HG03159 (cell line): Measurements from ENCODE around the gene UNC13A.
A peak's percentile ranks its signal among the peaks of the same experiment; 100 is the strongest.
"Not testable (repeated sequence)": the region's sequence is repeated elsewhere in the genome, so short reads cannot be mapped to it uniquely, and the experiment has no call there.

Experiments used
- ATAC-seq: cut with Tn5 transposase; IDR thresholded peaks from one replicate; pipeline ENCODE4 v1.9.1; 2021; ENCODE audit warnings: mild to moderate bottlenecking, moderate library complexity; ENCODE audit not compliant: unreplicated experiment

UNC13A gene

GRCh38 chr19:17606590-17607185, 81.5 kb downstream of the UNC13A start:
- no peak for ATAC-seq

GRCh38 chr19:17605761-17606589, 82.2 kb downstream of the UNC13A start:
- peak; percentile 68 for ATAC-seq

- ATAC-seq = no peak
Observed at GRCh38 chr19:17605117-17605516, 83.0 kb downstream of the UNC13A start.

DNA sequence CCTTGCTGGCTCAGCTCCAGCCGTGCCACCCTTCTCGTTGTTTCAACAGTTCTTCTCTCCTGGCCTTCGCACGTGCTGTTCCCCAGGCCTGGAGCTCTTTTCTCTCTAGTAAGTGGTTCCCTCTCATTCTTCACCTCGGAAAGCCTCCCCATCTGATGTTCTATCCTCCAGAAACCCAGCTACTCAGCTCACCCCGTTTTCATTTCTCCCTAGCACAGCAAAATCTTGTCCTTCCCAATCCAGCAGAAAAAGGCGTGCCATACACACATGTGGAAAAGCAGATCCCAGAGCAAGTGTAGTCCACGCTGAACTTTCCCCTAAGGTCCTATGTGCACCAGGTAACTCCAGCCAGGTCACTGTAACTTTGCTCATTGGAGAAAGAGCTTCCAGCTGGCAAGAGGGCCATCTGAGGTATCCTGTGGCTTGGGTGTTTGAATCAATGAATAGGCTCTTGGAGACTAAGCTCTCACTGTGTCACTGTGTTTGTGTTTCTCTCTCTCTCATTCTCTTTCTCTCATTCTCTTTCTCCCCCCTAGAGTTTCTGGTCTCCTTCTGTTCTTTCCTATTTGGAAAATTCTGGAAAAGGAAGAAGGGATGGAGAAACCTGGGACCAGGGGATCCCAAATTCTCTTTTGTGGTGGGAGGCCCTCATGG, 83.7 kb downstream of the UNC13A start:
- ATAC-seq = no peak

- ATAC-seq = no peak
Observed at GRCh38 chr19:17602872-17603510, 85.2 kb downstream of the UNC13A start.

GRCh38 chr19:17602217-17602616, 85.9 kb downstream of the UNC13A start:
- ATAC-seq = no peak

DNA sequence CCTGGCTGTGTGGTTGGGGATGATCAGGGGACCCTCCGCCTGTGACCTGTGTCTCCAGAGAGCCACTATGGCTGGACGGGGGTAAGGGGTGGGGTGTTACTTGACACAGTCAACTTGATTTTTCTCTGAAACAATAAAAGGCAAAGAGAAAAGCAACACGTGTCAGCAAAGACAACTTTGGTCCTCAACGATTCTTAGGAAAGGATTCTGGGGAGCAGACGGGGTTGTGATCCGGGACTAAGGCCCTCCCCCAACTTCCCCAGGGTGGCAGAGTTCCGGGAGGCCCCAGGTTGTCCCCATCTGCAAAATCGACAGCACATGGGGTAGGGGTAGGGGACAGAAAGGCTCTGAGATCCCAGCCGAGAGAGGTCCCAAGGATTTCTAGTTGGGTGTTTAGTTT, 86.5 kb downstream of the UNC13A start:
- no peak for ATAC-seq

- no peak for ATAC-seq
Observed at GRCh38 chr19:17599780-17600179, 88.4 kb downstream of the UNC13A start.

GRCh38 chr19:17598953-17599352, 89.2 kb downstream of the UNC13A start:
- ATAC-seq = no peak

GRCh38 chr19:17598063-17598462, 90.1 kb downstream of the UNC13A start:
- ATAC-seq = not testable (repeated sequence)

DNA sequence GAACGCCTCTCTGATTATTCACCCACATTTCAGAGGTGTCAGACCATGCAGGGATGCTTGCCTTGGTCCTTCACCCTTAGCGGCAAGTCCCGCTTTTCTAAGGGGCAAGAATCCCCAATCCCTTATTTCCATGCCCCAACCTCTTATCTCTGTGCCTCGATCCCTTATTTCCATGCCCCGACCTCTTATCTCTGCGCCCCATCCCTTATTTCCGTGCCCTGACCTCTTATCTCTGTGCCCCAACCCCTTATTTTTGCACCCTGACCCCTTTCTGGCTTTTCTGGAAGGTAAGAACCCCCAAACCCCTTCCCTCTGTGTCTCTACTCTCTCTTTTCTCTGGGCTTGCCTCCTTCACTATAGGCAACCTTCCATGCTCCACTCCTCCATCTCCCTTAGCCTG, 93.9 kb downstream of the UNC13A start:
- not testable (repeated sequence) for ATAC-seq

GRCh38 chr19:17590866-17591265, 97.3 kb downstream of the UNC13A start:
- no peak for ATAC-seq

- not testable (repeated sequence) for ATAC-seq
Observed at GRCh38 chr19:17585395-17585794, 102.8 kb downstream of the UNC13A start.

- ATAC-seq = no peak
Observed at GRCh38 chr19:17584132-17584531, 104.0 kb downstream of the UNC13A start.

- no peak for ATAC-seq
Observed at GRCh38 chr19:17582613-17583012, 105.5 kb downstream of the UNC13A start.

GRCh38 chr19:17581211-17581874, 106.8 kb downstream of the UNC13A start:
- no peak for ATAC-seq

- no peak for ATAC-seq
Observed at GRCh38 chr19:17580470-17581144, 107.5 kb downstream of the UNC13A start.

GRCh38 chr19:17579661-17580244, 108.4 kb downstream of the UNC13A start:
- ATAC-seq = no peak

DNA sequence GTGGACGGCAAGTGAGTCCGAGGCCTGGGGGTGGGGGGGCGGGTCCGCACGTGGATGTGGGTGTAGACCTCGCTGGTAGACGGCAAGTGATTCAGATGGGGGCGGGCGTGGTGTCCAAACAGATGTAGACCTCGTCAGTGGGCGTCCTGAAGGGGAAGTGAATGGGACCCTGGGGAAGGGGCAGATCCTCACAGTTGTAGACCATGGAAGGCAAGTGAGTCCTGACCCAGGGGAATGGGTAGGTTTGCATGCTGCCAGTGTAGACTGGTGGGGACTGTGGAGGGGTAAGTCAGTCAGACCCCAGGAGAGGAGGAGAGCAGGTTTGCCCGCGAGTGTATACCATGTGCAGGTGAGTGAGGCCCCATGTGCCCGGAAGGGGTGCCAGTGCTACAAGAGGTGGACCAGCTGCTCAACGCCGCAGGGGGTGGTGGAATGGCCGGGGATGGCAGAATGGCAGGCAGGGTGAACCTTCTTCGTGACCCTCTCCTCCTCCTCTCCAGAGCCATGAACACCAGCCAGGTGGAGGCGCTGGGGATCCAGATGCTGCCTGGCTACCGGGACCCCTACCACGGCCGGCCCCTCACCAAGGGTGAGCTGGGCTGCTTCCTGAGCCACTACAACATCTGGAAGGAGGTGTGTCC, 110.6 kb downstream of the UNC13A start:
- ATAC-seq = no peak
